ENCODE measurements around the gene PINK1.
"Not testable (repeated sequence)": the region's sequence is repeated elsewhere in the genome, so short reads cannot be mapped to it uniquely, and the experiment has no call there.

PINK1 gene

DNA sequence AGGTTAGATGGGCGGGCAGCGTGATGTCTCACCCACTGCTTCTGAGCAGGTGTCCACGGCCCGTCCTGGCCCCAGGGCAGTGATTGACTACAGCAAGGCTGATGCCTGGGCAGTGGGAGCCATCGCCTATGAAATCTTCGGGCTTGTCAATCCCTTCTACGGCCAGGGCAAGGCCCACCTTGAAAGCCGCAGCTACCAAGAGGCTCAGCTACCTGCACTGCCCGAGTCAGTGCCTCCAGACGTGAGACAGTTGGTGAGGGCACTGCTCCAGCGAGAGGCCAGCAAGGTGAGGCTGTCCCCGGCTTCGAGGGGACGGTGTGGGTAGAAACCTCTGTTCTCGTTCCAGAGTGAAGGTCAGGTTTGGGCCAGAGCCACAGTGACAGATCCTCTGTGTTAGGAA, 15.7 kb downstream of the PINK1 start:
- no peak for DNase-seq

- no peak for DNase-seq
Measured at GRCh38 chr1:20652300-20652699, 19.0 kb downstream of the PINK1 start.

DNA sequence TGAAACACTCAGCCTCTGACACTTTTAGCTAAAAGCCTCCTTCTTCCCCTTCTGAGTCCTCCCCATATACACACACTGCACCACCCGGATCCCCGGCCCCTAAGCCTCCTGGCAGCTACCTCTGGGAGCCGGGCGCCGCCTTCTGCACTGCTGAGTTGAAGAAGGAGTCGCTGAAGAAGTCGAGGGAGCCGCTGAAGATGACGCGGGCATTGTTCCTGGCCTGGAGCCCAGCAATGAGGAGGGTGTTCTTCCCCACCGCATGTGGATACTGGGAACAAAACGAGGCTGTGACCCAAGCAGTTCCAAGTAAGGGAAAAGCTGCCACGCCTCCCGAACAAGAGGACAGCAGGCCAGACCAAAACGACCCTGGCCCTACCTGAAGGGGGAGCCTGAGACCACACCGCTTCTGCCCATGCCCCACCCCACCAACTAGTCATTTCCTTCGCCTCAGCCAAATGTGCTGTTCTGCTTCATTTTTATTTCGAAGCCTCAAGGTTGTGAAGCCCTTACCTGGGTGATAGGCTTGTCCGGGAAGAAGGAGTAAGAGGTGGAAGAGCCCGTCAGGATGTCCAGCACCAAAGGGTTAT, 20.9 kb downstream of the PINK1 start:
- DNase-seq, result no peak

DNA sequence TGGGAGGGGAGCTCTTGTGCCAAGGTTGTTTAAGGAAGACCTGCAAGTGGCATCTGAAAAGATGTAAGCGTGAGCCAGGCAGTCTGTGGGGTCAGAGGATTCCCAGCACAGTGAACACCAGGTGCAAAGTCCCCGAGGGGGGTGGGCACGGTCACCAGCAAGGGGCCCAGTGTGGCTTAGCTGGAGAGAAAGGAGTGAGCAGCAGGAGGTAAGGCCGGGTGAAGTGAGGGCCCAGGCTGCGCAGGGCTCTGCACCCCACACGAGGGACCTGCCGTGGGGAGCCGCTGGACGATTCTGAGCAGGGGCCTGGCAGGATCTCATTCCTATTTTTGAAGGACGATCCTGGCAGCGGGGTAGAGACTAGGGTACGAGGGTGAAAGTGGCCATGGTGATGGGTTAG, 23.8 kb downstream of the PINK1 start:
- DNase-seq, result no peak

DNA sequence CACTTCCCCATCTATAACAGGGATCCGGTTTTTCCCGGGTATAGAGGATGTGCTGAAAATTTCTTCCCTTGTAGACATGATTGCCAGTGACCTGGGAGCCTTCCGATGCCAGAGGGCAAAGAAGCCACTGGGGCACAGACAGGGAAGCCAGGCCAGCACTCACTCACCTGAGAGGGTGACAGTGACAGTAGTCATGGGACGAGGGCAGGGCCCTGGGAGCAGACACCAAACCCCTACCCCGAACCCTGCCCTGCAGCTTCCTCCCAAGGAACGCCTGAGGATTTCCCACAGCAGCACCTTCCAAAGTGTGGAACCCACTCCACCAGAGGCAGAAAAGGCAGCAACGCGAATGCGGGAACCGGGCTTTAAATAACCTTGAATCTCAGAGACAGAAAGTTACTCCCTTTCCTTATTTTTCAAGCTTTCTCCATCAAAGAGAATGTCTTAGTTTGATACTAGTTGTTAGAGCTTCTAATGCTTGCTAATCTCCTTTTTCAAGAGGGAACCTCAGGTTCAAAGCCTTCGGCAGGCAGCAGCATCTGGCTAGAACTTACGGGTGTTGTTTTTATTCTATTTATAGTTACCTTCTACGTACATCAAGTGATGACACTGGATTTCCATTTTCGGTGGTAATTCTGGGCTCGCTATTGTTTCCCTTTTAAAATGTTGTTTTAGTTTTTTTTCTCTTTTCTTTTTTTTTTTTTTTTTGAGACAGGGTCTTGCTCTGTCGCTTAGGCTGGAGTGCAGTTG, 25.1 kb downstream of the PINK1 start:
- no peak for DNase-seq

- DNase-seq, result no peak
Measured at GRCh38 chr1:20660363-20660762, 27.1 kb downstream of the PINK1 start.

DNA sequence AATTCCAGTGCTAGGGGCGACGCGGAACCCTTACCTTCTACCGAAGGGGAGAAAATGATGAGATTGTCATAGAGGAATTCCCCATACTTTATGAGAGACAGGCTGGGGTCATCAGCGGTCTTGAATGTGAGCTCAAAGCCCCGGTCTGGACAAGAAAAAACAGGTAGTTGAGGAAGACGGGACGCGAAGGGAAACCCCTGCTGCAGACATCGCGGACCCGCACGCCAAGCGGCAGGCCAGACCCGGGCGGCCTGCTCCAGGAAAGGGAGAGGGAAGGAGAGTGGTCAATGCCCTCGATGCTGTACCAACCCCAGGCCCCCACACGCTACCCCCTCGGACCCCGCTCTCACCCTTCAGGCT, 27.6 kb downstream of the PINK1 start:
- no peak for DNase-seq

DNA sequence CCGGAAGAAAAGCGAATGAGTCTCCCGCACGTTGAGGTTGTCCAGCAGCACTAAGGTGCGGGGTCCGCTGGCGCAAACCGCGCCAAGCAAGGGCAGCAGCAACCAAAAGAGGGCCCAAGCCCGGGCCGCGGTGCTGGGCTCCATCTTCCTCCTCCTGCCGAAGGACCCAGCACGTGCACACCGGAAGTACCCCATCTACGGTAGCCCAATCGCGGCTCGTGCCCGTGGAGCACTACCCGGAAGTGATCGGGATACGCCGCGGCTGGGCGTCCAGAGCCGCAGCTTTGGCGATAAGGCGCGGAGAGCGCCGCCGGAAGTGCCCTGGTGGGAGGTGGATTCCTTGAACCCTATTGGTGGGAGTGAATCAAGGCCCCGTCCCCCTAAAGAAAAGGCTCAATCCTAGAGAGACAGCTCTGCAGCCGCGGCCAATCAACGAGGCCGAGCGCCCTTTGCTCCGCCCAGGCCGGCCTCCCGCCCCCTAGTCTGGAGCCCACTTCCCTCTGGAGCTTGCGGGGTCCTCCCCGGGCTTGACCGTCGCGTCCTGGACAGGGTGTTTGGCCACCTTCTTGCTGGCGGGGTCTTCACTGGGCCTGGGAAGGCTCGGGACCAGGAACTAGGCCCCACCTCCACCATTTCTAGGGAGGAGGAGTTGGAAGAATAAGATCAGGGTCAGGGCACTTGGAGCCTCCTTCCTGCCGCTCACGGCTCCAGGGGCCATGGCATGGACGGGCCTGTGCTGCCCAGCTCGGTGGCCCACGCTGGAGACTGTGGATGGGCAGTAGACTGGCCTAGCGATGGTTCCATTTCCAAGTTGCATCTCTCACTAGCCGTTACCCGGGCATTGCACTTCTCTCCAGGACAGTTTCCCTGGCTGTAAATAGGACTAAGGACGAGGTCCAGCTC, 28.2 kb downstream of the PINK1 start, which contains the start of gene DDOST:
TSS of gene DDOST (minus strand) at position 163 of the 903 bp plus-strand sequence. CDS start at position 144, 19 bp downstream.
- DNase-seq, result peak; percentile 99

GRCh38 chr1:20662110-20662475, 28.8 kb downstream of the PINK1 start:
- DNase-seq, result no peak

- DNase-seq, result no peak
Measured at GRCh38 chr1:20663365-20663764, 30.1 kb downstream of the PINK1 start.

DNA sequence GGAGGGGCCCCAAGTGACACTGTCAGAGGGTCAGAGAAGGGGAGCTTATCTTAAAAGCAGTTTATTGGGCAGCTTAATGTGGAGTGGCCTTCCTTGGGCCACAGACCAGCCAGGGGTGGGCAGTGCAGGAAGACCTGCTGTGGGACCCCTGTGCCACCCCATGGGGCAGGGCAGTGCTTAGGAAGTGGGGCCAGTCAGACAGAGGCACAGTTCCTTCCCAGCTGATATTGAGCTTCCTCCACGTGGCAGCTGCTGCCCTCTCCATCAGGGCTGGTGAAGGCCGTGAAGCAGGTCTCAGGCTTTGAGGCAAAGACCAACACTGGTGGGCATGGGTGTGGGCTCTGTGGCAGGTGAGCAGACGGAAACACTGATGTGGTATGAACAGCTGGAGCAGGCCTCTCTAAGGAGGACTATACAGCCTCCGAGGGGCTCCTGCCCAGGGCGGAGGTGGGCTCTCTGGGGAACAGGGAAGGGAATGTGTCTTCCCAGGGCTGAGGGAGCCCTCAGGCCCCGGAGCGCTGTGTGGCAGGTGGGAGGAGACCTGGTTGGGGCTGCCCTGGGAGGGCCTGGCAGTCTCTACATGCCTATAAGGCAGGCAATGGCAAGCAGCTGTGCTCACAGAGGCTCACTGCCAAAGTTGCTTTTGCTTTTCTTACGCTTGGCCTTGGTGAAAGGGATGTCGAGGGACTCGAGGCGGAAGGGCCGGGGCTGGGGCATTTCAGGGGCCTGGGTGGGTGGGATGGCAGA, 30.9 kb downstream of the PINK1 start:
- DNase-seq, result no peak

DNA sequence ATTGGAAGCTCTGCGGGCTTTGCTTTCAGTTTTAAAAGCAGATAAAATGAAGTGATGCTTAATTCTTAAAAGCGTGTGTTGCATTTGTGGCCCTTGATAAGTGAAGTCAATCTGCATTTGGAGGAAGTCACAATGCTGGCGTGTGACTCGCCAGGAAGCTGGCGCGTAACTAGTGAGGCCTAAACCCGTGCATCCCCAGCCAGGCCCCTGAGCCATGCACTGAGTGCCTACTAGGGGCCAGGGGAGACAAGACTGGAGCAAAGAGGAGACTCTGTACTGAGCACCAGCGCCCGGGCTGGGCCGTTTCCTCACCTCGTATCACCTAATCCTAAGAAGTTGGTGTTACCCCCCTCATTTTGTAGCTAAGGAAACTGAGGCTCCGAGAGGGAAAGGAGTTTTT, 32.5 kb downstream of the PINK1 start:
- DNase-seq, result no peak

DNA sequence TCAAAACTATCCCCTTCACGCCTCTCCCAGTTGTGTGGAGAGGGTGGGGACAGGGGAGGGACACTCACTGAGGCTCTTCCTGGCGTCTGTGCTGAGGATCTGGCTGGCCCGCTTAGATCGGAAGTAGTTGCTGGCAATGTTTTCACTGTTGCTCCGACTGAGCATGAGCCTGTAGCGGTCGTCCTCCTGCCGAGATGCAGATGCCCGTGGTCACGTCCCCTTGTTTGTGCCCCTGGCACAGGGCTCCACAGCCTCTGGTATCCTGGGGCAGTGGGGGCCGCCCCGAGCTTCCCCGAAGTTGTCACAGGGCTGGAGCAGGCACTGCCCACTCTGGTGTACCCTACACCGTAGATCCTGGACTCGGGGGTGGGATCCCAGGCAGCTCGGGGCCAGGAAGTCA, 32.9 kb downstream of the PINK1 start:
- DNase-seq, result no peak

- peak; percentile 32 for DNase-seq
Measured at GRCh38 chr1:20666804-20667203, 33.5 kb downstream of the PINK1 start.

GRCh38 chr1:20668581-20668980, 35.3 kb downstream of the PINK1 start:
- DNase-seq, result no peak

DNA sequence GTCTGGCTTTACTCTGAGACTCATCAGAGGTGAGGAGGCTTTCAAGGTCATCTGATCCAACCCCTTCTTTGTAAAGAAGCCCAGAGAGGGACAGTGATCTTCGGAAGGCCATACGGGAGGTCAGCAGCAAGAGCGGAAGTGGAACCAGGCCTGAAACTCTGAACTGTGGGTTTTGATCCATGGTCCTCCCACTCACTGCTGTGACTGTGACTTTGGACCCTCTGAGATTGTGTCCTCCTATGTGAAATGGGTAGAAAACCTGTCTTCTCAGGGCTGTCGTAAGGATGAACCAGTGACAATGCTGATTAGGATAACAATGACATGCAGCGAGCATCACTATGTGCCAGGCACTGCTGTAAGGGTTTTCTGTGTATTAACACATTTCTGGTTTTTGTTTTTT, 37.7 kb downstream of the PINK1 start:
- no peak for DNase-seq

DNA sequence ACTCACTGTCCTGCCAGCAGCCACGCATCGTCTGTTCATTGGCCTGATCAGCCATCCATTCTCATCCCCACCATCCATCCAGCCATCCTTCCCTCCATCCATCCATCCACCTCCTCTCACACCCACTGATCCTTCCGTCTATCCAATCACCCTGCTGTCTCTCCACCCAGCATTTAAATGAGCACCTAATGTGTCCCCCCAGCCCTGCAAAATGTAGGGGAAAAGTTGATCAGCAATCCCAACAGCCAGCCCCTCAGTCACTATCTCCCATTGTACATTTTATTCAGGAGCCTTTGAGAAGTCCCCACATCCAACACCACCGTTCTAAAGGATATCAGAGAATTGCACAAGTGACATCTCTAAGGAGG, 39.0 kb downstream of the PINK1 start:
- no peak for DNase-seq

- DNase-seq, result not testable (repeated sequence)
Measured at GRCh38 chr1:20673626-20674025, 40.4 kb downstream of the PINK1 start.

DNA sequence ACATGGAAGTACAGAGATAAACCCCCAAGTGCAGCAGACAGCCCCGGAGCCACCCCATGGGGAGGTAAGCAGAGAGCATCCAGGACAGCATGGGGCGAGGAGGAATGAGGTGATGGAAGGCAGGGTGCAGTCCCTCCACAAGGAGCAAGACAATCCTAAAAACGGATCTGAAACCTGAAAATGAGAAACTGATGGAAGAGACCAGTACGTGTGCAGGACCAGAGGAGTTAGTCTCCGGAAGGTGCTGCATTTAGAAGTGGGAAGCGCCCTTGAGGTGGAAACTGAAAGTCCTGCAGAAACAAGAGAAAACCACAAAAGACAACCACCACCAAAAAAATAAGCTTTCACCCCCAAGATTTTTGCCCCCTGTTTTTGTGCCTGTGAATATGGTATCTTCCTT, 45.3 kb downstream of the PINK1 start:
- DNase-seq, result peak; percentile 47

DNA sequence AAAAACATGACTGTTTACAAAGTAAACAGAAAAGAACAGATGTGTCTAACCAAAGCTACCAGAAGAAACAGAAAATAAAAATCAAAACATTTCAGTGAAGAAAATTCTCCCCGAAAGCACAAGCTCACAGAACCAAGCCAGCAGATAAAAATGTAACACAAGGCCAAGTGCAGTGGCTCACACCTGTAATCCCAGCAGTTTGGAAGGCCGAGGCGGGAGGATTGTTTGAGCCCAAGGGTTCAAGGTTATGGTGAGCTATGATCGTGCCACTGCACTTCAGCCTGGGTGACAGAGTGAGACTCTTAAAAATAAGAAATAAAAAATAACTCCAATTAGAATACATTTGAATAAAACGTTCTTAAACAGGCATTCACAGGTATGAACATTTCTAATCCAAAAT, 47.0 kb downstream of the PINK1 start:
- no peak for DNase-seq

- no peak for DNase-seq
Measured at GRCh38 chr1:20681999-20682398, 48.7 kb downstream of the PINK1 start.

DNA sequence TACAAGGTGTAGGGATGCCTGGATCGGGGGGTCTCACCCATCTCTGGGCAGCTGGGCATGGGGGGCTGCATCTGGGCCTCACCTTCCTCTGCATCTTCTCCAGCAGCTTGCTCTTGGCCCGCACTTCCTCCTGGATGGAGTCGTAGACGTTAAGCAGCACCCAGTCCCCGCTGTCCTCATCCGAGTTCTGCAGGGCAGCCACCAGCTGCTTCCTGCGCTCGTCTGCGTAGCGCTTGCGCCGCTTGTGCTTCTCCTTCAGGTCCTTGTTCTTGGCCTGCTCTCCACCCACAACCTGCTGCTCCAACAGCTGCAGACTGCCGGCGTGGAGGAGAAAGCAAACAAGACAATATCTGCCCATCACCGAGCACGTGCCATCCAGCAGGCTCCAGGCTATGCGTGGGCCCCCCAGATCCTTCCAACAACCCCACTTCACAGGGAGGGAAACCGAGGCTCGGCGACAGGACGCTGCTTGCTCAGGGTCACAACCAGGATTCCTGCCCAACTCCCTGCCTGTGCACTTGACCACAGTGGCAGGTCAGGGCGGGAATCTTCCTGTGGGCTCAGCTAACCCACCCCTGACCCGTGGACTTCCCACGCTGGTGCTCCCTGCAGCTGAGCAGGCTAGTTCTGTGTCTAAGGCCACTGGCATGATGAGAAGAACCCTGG, 49.4 kb downstream of the PINK1 start:
- DNase-seq, result no peak

DNA sequence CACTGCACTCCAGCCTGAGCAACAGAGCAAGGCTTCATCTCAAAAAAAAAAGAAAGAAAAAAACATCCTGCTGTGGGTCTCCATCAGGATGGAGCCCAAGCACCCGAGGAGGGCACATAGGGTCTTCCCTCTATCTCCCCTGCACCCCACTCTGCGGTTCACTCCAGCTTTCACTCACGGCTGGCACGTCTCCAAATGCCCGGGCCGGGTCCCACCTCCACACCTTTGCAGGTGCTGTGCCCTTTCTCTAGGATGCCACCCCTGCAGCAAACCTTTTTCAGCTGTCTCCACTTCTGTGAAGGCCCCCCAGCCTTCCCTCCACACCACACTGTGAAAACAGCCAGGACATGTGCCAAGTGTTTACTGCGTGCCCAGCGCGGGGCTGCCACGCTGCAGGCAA, 50.4 kb downstream of the PINK1 start:
- DNase-seq, result no peak
